Stimulated activated CD8-positive, alpha-beta memory T cell treated with anti-CD3 and anti-CD28 coated beads, Interleukin-12 subunit alpha, Interleukin-12 subunit beta, amount 100 ng/mL, for 24 hours (primary cell): ENCODE data around the gene CHM.

Experiments used
- DNase-seq: peaks from one replicate; pipeline ENCODE4 v3.0.0-alpha.2; 2020; ENCODE audit errors: extremely low read depth

The CHM gene

DNA sequence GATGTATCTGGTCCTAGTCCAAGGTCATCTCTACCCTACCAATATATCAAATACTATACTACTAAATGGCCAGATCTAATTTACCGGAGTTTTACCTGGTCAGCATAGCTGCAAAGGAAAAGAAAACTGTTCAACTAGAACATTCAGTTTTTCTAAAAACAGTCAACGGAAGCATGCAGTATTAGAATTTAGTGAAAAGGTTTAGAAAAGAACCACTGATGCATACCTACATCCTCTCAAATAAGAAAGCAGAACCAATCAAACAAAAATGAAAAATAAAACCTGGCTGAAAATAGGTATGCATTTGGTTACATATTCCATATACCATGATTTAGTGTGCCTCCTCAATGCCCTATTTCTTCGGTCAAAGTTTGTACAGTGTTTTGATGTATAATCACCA is 140.0 kb downstream of the CHM start:
- DNase-seq, result no peak

DNA sequence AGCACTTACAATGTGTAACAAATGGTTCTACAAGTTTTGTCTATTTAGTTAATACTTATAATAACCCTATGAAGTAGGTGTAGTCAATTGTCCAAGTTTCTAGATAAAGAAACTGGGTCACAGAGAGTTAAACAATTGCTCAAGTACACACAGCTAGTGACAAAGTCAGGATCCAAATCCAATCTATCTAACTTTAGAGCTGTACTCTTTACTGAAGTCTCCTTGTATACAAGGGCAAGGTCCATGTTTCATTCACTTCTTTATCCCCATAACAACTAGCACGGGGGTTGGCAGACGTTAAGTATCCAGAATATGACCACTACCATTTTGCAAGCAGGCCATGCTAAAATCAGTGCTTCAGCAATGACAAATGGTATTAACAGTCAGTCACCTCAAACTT is 141.0 kb downstream of the CHM start:
- DNase-seq, result no peak

DNA sequence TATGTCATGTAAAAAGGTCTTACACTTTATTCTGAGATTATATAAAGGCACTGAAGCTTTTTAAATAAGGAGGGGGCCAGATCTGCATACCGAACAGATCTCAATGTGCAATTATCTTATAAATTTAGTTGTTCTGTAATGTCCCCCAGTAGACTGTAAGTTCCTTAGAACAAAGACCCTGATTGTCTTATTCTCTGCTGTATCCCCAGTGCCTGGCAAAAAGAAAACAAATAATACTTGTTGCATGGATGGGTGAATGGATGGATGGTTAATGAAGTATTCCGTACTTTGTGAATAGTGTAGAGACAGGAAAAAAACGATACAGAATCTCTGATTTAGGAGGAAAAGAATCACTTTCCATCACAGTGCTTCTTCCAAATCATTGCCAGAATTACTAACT is 141.5 kb downstream of the CHM start:
- DNase-seq, result no peak

DNA sequence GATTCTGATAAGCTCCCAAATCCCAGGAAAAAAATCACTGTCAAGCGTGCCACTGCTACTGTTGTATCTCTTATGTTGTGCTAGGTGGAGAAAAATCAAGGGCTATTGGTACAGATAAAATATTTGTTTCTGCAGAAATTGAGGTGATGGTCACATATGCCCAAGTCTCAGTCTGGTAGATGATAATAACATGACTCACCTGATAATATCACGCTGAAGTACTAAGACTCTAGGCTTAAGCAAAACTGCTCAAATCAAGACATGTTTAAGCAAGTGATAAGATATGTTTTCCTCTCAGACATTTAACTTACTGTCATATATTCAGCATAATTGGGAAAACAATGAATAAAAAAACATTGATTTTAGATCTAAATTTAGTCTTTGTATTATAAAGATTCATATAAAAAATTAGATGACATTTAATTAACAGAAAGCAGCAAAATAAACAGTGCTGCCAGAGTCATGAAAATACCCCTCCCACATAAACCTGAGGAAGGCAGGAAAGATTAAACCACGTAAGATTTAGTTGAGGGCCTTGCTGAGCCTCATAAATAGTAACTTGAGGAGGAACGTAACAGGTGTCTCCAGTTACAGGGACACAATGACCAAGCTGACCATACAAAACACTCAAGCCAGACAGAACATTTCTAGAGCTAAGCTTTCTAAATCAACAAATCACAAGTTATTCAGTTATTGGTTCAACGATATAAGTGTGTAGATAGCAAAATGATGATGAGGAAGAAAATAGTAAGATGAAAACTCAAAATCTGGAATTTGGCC is 143.5 kb downstream of the CHM start:
- DNase-seq, result no peak

DNA sequence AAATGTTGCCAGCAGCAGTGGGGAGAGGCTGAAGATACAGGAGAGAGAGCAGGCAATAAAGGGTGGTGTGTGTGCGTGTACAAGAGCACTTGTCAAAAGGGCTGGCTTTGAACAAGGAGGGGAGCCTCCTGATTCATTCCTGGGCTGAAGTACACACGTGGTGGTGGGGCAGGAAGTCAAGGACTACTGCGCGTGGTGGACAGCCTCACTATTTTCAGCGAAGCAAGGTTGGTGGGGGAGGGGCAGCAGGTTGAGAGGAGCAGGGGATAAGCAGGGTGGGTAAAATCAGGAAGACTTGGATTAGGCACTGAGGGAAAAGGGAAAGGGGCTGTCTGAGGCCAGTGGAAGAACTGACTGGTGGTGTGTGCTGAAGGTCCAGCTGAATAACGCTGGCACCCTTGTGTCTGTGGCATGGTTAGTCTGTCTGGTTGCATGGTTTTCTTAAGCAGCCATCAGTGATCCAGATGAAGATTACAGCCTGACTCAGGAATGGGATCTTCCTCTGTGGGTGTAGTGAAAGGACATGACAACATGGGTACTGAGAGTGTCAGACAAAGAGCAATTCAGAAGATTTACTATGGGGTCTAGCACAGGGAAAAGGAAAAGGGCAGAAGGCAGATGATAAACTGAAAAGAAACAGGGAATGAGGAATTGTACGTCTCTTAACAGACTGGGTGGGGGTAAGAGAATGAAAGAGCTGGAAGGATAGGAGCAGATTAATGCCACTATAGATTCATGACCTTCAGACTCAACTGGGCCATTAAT is 149.8 kb downstream of the CHM start:
- DNase-seq, result no peak

DNA sequence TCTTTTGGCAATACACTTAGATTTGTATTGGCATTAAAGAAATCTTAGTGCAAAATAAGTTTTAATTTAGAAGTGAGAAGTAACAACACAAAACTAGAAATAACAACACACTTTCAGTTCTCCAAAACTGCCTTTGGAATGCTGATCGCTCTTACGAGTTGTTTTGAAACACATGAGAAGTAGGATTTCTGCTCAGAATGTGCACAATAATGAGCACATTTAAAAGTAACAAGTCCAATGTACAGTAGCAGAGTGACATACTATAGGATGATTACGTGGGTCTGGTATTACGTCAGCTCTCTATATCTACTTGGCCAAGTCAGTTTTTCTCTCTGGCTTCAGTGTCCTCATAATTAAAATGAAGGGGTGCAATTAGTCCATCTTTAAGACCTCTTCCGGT is 164.8 kb downstream of the CHM start:
- no peak for DNase-seq

DNA sequence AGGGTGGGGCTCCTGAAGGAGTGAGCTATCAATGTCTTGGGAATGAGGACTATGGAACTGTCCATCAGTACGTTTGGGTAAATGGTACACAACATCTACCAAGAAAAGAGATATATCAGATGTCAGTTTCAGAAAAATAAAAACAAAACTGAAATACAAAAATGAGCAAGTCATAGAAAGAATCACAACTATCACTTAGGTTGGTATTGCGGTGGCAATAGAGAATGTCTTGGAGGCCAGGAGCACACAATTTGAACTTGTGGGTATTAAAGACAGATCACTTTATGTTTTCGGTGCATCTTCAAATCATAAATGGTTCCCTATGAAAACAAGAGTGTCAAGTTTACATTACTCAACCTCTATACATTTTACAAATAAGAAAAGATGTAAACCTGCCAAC is 176.8 kb downstream of the CHM start:
- no peak for DNase-seq

DNA sequence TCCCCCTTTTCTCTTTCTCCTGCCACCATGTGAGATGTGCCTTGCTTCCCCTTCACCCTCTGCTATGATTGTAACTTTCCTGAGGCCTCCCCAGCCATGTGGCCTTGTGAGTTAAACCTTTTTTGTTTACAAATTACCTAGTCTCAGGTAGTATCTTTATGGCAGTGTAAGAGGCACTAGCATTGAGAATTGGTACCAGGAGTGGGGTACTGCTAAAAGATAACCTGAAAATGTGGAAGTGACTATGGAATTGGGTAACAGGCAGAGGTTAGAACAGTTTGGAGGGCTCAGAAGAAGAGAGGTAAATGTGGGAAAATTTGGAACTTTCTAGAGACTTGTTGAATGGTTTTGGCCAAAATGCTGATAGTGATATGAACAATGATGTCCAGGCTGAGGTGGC is 182.0 kb downstream of the CHM start:
- no peak for DNase-seq

DNA sequence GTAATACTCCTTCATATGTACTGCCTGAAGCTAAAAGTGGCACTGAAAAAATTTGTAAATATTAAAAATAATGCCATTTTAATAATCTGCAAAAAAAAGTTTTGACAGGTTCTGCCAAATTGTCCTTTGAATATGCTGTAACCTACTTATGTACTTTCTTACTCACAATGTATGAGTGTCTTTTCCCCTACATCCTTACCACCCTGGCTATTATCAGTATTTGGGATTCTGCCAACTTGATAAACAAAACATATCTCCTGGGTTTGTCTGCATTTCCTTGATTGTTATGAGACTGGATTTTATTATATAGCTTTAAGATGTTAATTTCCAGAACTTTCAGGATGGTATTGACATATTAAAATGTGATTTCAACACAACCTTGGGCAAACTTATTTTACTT is 187.9 kb downstream of the CHM start:
- no peak for DNase-seq

DNA sequence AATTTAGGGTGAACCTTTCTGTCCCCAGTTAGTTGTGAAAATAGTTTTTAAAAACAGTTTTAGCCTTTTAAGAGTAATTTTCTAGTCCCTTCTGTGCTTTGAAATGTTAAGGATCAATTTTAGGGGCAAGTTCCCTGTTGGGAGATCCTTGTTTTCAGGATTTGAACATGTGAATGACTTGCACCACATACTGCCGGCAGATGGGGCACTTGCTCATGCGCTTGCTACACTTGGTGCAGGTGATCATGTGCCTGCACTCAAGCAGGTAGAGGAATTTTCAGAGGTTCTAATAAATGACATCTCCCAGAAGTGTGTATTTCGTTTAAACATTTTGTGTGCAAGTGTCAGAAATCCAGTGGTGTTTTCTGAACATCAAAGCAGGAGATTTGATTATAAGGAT is 195.9 kb downstream of the CHM start:
- DNase-seq, result no peak

DNA sequence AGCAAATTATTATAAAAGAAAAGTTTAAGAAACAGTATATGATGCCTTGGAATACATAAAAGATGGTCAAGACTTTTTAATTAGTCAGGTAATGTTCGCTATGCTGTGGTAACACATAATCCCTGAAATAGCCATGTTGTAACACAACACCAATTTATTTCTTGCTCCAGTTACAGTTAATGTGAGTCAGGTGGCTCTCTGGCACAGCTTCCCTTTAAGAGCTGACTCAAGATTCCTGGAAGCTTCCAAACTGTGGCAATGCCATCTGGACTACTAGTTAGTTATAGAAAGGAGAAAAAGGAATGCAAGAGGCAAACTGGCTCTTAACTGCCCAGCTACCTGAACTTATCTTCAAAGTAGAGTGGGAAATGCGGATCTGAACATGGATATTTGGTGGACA is 210.5 kb downstream of the CHM start:
- DNase-seq, result no peak

DNA sequence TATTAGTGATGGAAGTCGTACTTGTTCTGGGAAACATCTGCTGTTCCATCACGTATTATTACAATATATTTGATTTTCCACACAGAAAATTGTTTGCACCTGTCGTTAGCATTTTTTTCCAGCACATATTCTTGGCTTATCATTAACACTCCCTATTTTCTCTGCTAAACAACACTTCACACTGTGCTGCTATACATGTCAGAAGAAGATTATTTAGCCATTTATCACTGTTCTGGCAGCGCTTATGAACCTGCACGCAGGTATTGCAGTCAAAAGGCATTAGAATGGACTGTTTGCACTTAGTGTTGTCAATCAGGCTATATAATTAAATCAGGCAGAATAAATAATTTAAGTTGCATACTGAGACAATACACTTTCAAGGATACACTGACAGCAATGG is 218.6 kb downstream of the CHM start:
- no peak for DNase-seq

DNA sequence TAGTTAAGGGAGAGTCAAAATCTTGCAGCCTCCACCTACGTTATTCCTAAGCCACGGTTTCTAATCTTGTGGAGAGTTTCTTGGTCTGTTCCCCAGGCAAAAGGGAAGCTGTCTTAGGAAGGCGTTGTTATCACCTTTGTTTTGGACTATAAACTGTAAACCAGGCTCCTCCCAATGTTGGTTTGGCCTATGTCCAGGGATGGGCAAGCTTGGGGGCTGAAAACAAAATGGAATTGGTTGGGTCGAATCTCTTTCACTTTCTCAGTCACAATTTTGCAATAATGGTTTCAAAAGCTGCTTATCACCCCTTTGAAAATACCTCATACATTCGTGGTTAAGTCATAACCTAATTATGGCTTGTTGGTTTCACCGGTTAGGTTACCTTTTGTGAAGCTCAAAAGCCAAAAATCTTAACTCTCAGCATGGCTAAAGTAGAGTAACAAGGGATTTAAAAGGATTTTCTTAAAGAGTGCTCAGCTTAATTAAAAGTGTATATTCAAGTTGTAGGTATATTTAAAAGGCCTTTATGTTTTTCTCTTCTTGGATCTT is 232.1 kb downstream of the CHM start:
- DNase-seq, result no peak
